Left ventricle myocardium inferior (tissue), 1 donor: ENCODE data around the gene EHD1. TPM values are rescaled to one million over a fixed set of nuclear protein-coding genes. Genes with fewer than 3 reads are reported as not detected.

Source experiments
- DNase-seq: peaks from one replicate; pipeline ENCODE4 v3.0.0-alpha.2; 2020
- H3K27ac ChIP-seq: fragments of 200-600 bp; replicated peaks from 2 replicates; pipeline ENCODE4 v1.8.0; 2021
- H3K27me3 ChIP-seq: fragments of 200-600 bp; 2 replicates; pipeline ENCODE4 v1.8.0; 2021; ENCODE audit warnings: low read depth
- H3K36me3 ChIP-seq: fragments of 200-600 bp; 2 replicates; pipeline ENCODE4 v1.8.0; 2021
- H3K4me1 ChIP-seq: fragments of 200-600 bp; 2 replicates; pipeline ENCODE4 v1.8.0; 2021
- H3K4me3 ChIP-seq: fragments of 200-600 bp; 2 replicates; pipeline ENCODE4 v1.8.0; 2021; ENCODE audit warnings: mild to moderate bottlenecking, moderate library complexity
- H3K9me3 ChIP-seq: fragments of 200-600 bp; replicated peaks from 2 replicates; pipeline ENCODE4 v1.8.0; 2021
- CTCF ChIP-seq: fragments of 200-600 bp; IDR thresholded peaks from 2 replicates; pipeline ENCODE4 v1.8.0; 2021; ENCODE audit warnings: antibody characterized with exemption, mild to moderate bottlenecking, borderline replicate concordance
- intact Hi-C: fragments of 100-400 bp; cut with micrococcal nuclease; formaldehyde crosslinking; loops from one replicate; pipeline ENCODE4 v1.11.0; 2022
- total RNA-seq: library from RNA; stranded (reverse); fragmentation: NEBNext Ultra II Directional; extraction: Animal tissue kit (Norgen Biotek cat#: 25700); gene quantifications from one replicate; pipeline ENCODE4 v1.2.1, GENCODE V29; 2021
- donor health status: DM: no; HTN: yes; CAD: no; lungs with severe emphysema.

EHD1 gene
- total RNA-seq, 1 donor from 2014 or later: 40.3 TPM

- Histone ChIP-seq H3K4me3 (no peak overlapping the region), H3K9me3 (no peaks in the 10 kb centered on the region), H3K27me3 (no peaks in the 10 kb centered on the region), H3K27ac (no peak overlapping the region), H3K4me1 (peaks cover 16% of the 10 kb centered on the region), H3K36me3 (peaks cover 76% of the 10 kb centered on the region)
- TF ChIP-seq CTCF: no peak
- DNase-seq: no peak
- intact Hi-C loops: no loop called here
These were observed 33.3 kb upstream of the EHD1 start for GRCh38 chr11:64911689-64912088.

GRCh38 chr11:64911142-64911541, 32.7 kb upstream of the EHD1 start:
- Histone ChIP-seq H3K27me3 (no peaks in the 10 kb centered on the region), H3K9me3 (no peaks in the 10 kb centered on the region), H3K4me3 (no peak overlapping the region), H3K4me1 (peaks cover 11% of the 10 kb centered on the region), H3K36me3 (peaks cover 81% of the 10 kb centered on the region), H3K27ac (no peak overlapping the region)
- DNase-seq: no peak
- intact Hi-C loops: no loop called here
- no peak for TF ChIP-seq CTCF

- H3K9me3 ChIP-seq: no peaks in the 10 kb centered on the region
- peaks cover 87% of the 10 kb centered on the region for H3K36me3 ChIP-seq
- intact Hi-C loops: no loop called here
These were observed 32.2 kb upstream of the EHD1 start for GRCh38 chr11:64910451-64911093.

GRCh38 chr11:64909653-64910343, 31.4 kb upstream of the EHD1 start:
- H3K36me3 ChIP-seq: peaks cover 95% of the 10 kb centered on the region
- H3K27me3 ChIP-seq: no peaks in the 10 kb centered on the region
- no peak overlapping the region for H3K27ac ChIP-seq
- DNase-seq: no peak
- TF ChIP-seq CTCF: no peak
- H3K4me3 ChIP-seq: no peak overlapping the region
- no peaks in the 10 kb centered on the region for H3K4me1 ChIP-seq
- intact Hi-C loops: no loop called here
- no peaks in the 10 kb centered on the region for H3K9me3 ChIP-seq

More at GRCh38 chr11:64910451-64911093, 32.2 kb upstream of the EHD1 start:
- Histone ChIP-seq H3K27me3 (no peaks in the 10 kb centered on the region), H3K4me3 (no peak overlapping the region), H3K27ac (no peak overlapping the region), H3K4me1 (peaks cover 5% of the 10 kb centered on the region)
- TF ChIP-seq CTCF: no peak
- no peak for DNase-seq

- no peaks in the 10 kb centered on the region for H3K9me3 ChIP-seq
- no peaks in the 10 kb centered on the region for H3K27me3 ChIP-seq
- H3K36me3 ChIP-seq: peaks cover 100% of the 10 kb centered on the region
- H3K4me1 ChIP-seq: no peaks in the 10 kb centered on the region
- no peak overlapping the region for H3K27ac ChIP-seq
- DNase-seq: no peak
- intact Hi-C loops: no loop called here
- TF ChIP-seq CTCF: no peak
- no peak overlapping the region for H3K4me3 ChIP-seq
These were observed 30.3 kb upstream of the EHD1 start for GRCh38 chr11:64908766-64909165.
